Ovary (tissue), 9 donors: ENCODE measurements around the gene TRAK1. TPM values are rescaled to one million over a fixed set of nuclear protein-coding genes. Genes with fewer than 3 reads are reported as not detected.

Experiments
- DNase-seq, 5 donors: peaks; one replicate each; pipeline ENCODE4 v3.0.0-alpha.2; 2019 to 2020
- H3K27ac ChIP-seq, 2 donors: fragments of 200-600 bp; one replicate each; pipeline versions ENCODE4 v1.5.1 to v1.8.0; 2019 to 2022
- H3K27me3 ChIP-seq: fragments of 200-600 bp; one replicate; pipeline ENCODE4 v1.8.0; 2022
- H3K36me3 ChIP-seq: fragments of 200-600 bp; sonication (generic); one replicate; pipeline ENCODE4 v1.5.1; 2019
- H3K4me1 ChIP-seq: one replicate; pipeline ENCODE4 v1.8.1; 2013; ENCODE audit warnings: mild to moderate bottlenecking, moderate library complexity; ENCODE audit not compliant: insufficient read depth
- H3K4me3 ChIP-seq: fragments of 200-600 bp; sonication (generic); one replicate; pipeline ENCODE4 v1.5.1; 2017
- H3K9me3 ChIP-seq, 2 donors: fragments of 200-600 bp in 1 of 2; sonication (generic) in 1 of 2; one replicate each; pipeline versions ENCODE4 v1.5.1 to v1.8.1; 2013 to 2019; ENCODE audit warnings: mild to moderate bottlenecking in 1 of 2, moderate library complexity in 1 of 2
- CTCF ChIP-seq, 3 donors: fragments of 450-650 bp in 2 of 3; fragments of 200-600 bp in 1 of 3; IDR thresholded peaks; one replicate each; pipeline versions ENCODE4 v1.5.1 to v1.8.0; 2016 to 2022; ENCODE audit warnings: antibody characterized with exemption in 3 of 3, mild to moderate bottlenecking in 1 of 3
- EP300 ChIP-seq: sonication (generic); formaldehyde crosslinking; IDR thresholded peaks from one replicate; pipeline ENCODE4 v1.6.1; 2017; ENCODE audit warnings: antibody characterized with exemption
- POLR2A ChIP-seq: fragments of 450-650 bp; IDR thresholded peaks from one replicate; pipeline ENCODE4 v1.6.1; 2017; ENCODE audit warnings: antibody characterized with exemption, mild to moderate bottlenecking, moderate library complexity
- WGBS, 3 donors: extraction: QIAGEN DNeasy Blood & Tissue Kit in 1 of 3; methylation state at CpG; one replicate each; pipeline versions ENCODE4 v1.1.5 to v1.1.7; 2013 to 2017; 5-methylcytosine and 5-hydroxymethylcytosine counted together
- intact Hi-C, 4 donors: fragments of 100-400 bp; cut with DNase I; formaldehyde crosslinking; loops; one replicate each; pipeline versions ENCODE4 v1.11.0 to v1.15.1; 2022 to 2023
- polyA plus RNA-seq, 2 donors: library from polyadenylated mRNA; stranded (reverse); fragments of 200-250 nt in 1 of 2; fragments of 350-450 nt in 1 of 2; fragmentation: Illumina TruSeq in 1 of 2; extraction: RNeasy Lipid Tissue Mini Kit (QIAGEN cat#74804) in 1 of 2; gene quantifications; one replicate each; pipeline ENCODE4 v1.2.3, GENCODE V29; 2013 to 2014
- total RNA-seq, 7 donors: library from RNA; depleted of rRNA in 2 of 7; stranded (reverse); fragments of >200 nt in 2 of 7; fragmentation: NEBNext Ultra II Directional in 3 of 7; extraction: Animal tissue kit (Norgen Biotek cat#: 25700) in 3 of 7; gene quantifications; one replicate each; pipeline versions ENCODE4 v1.1.0 to v1.2.4, GENCODE V29; 2016 to 2023
- donor health status: DM: no; HTN: no; CAD: no; lungs with moderate emphysema.
- donor health status: DM: no; HTN: no; CAD: no.
- donor health status: Bipolar disorder and iron deficiency.
- donor health status: DM: yes; HTN: yes; CAD: no.
- donor health status: DM: no; HTN: no; CAD: no.
- donor health status: DM: yes; HTN: yes; CAD: no.

TRAK1 gene
- total and polyA plus RNA-seq, 9 donors = 7.1 to 17.7 (median 14.9) TPM

- intact Hi-C loops = loop anchor here in 1 of 4 donors (10.0 kb wide), 1 partner anchor 75 kb away; no protein-coding TSS in a partner anchor
- no peaks in the 10 kb centered on the region for H3K27me3 ChIP-seq
- no peaks in the 10 kb centered on the region for H3K36me3 ChIP-seq
- peaks cover 5% of the 10 kb centered on the region for H3K4me1 ChIP-seq
- H3K9me3 ChIP-seq = no peaks in the 10 kb centered on the region
- DNase-seq = no peak
- WGBS, 3 donors = 81 to 87% (median 84%) methylated on average over 7 of the region's 7 CpGs
- TF ChIP-seq EP300 (no peak), POLR2A (no peak), CTCF (IDR thresholded peaks at IDR 0.05) (no peak)
- H3K27ac ChIP-seq = no peak overlapping the region
- no peak overlapping the region for H3K4me3 ChIP-seq
These were observed 28.6 kb downstream of the TRAK1 start for GRCh38 chr3:42119561-42120355.

- Histone ChIP-seq H3K27me3 (no peaks in the 10 kb centered on the region), H3K4me1 (peaks cover 5% of the 10 kb centered on the region), H3K4me3 (no peak overlapping the region), H3K9me3 (no peaks in the 10 kb centered on the region), H3K36me3 (no peaks in the 10 kb centered on the region), H3K27ac (no peak overlapping the region)
- no peak for DNase-seq
- WGBS, 3 donors = 80 to 86% (median 86%) methylated on average over 3 of the region's 3 CpGs
- no peak for TF ChIP-seq POLR2A
- TF ChIP-seq EP300 = no peak
- no peak for TF ChIP-seq CTCF (IDR thresholded peaks at IDR 0.05)
- intact Hi-C loops = no loop called here
These were observed 29.7 kb downstream of the TRAK1 start for GRCh38 chr3:42120866-42121265.

GRCh38 chr3:42122261-42123011 lies 31.3 kb downstream of the TRAK1 start:
- Histone ChIP-seq H3K4me1 (peaks cover 3% of the 10 kb centered on the region), H3K36me3 (no peaks in the 10 kb centered on the region), H3K27ac (no peak overlapping the region), H3K4me3 (no peak overlapping the region), H3K27me3 (no peaks in the 10 kb centered on the region), H3K9me3 (no peaks in the 10 kb centered on the region)
- intact Hi-C loops = no loop called here
- WGBS, 3 donors = 71 to 77% (median 75%) methylated on average over 4 of the region's 4 CpGs
- TF ChIP-seq EP300 (no peak), POLR2A (no peak), CTCF (IDR thresholded peaks at IDR 0.05) (no peak)
- no peak for DNase-seq

- H3K27me3 ChIP-seq = no peaks in the 10 kb centered on the region
- H3K36me3 ChIP-seq = no peaks in the 10 kb centered on the region
- peaks cover 2% of the 10 kb centered on the region for H3K4me1 ChIP-seq
- H3K27ac ChIP-seq = no peak overlapping the region
- no peak overlapping the region for H3K4me3 ChIP-seq
- no peak for TF ChIP-seq EP300
- no peak for TF ChIP-seq POLR2A
- no peak for TF ChIP-seq CTCF (IDR thresholded peaks at IDR 0.05)
- intact Hi-C loops = no loop called here
- no peaks in the 10 kb centered on the region for H3K9me3 ChIP-seq
- no peak for DNase-seq
- 68 to 77% (median 71%) methylated on average over 8 of the region's 8 CpGs for WGBS, 3 donors
These were observed 31.9 kb downstream of the TRAK1 start for GRCh38 chr3:42123012-42123581.
